Epithelial cell of umbilical artery (primary cell): ENCODE data around the gene CARHSP1. TPM values are rescaled to one million over a fixed set of nuclear protein-coding genes. Genes with fewer than 3 reads are reported as not detected.

Experiments
- total RNA-seq: library from RNA; depleted of rRNA; stranded (reverse); fragments of >200 nt; gene quantifications from 2 replicates; pipeline ENCODE4 v1.2.3, GENCODE V29; 2014

CARHSP1 gene
- total RNA-seq: 109 and 122 TPM in 2 replicates

GRCh38 chr16:8868416-8869211 lies at the start of gene CARHSP1:
Gene CARHSP1 (minus strand): TSS chr16:8869006. CDS start chr16:8859328, 9,678 bp downstream.

GRCh38 chr16:8882041-8882617 lies 13.3 kb upstream of the CARHSP1 start, which contains the start of gene LITAFD:
Gene LITAFD (plus strand): TSS chr16:8882351. CDS start chr16:8884356, 2,005 bp downstream.

Other genes with a start within 250 kb of the CARHSP1 start
- gene METTL22, start 247.3 kb downstream of the CARHSP1 start, total RNA-seq: 20.8 and 27.3 TPM in 2 replicates
- 0.91 and 1.3 TPM in 2 replicates for gene ABAT, start 194.4 kb downstream of the CARHSP1 start, total RNA-seq
- 6.4 and 6.8 TPM in 2 replicates for gene TMEM186, start 71.4 kb downstream of the CARHSP1 start, total RNA-seq
- gene PMM2, start 71.2 kb downstream of the CARHSP1 start, total RNA-seq: 27.6 and 29.5 TPM in 2 replicates
- gene LITAFD, start 13.3 kb upstream of the CARHSP1 start, total RNA-seq: not detected in 2 replicates
- gene USP7, start 94.9 kb upstream of the CARHSP1 start, total RNA-seq: 41.0 and 65.9 TPM in 2 replicates
- 64.3 and 81.2 TPM in 2 replicates for gene HAPSTR1, start 222.6 kb upstream of the CARHSP1 start, total RNA-seq